ENCODE data around the gene KIF2C.

KIF2C gene

GRCh38 chr1:44784094-44785028 lies 44.7 kb downstream of the KIF2C start:
- peak overlapping the region; percentile 50 for H3K4me2 ChIP-seq (ENCODE audit: insufficient read depth, low read length, poor library complexity, severe bottlenecking)
- H3K23ac ChIP-seq (ENCODE audit: low read depth, low read length, poor library complexity): peak overlapping the region; percentile 71
- peak overlapping the region in 1 of 2 donors; percentile 69 for H3K4me3 ChIP-seq (ENCODE audit: low read length in 2 of 2)
- H2BK15ac ChIP-seq (ENCODE audit: low read length): peak overlapping the region; percentile 79
- no peak overlapping the region for H3K27ac ChIP-seq (replicated peaks; ENCODE audit: low read length)
- peak overlapping the region; percentile 93 for H2AK5ac ChIP-seq (ENCODE audit: low read depth, low read length)
- no peaks in the 10 kb centered on the region for H3K9me3 ChIP-seq (replicated peaks in 1 of 2; ENCODE audit: control insufficient read depth in 2 of 2, insufficient read depth in 1 of 2, low read depth in 1 of 2, low read length in 2 of 2)
- peak overlapping the region; percentile 6 for H2BK120ac ChIP-seq (ENCODE audit: low read depth, low read length)
- H3K79me1 ChIP-seq (ENCODE audit: low read depth, low read length): no peaks in the 10 kb centered on the region
- peaks cover 0 to 26% (median 3%) of the 10 kb centered on the region in 3 experiments for H3K27me3 ChIP-seq (ENCODE audit: control insufficient read depth in 3 of 3, insufficient read depth in 3 of 3, low read depth in 1 of 3, low read length in 3 of 3)
- no CpG with 5 or more reads among the region's 71 CpGs for WGBS, 2 donors (ENCODE audit: extremely low coverage in 2 of 2, insufficient read length in 2 of 2, insufficient replicate concordance in 1 of 2)
- no peak overlapping the region for H2BK5ac ChIP-seq (ENCODE audit: low read length)
- peak overlapping the region; percentile 98 for H3K18ac ChIP-seq (ENCODE audit: low read length)
- no peak for DNase-seq (ENCODE audit: low spot score)
- H3K14ac ChIP-seq (ENCODE audit: low read length): peak overlapping the region; percentile 73
- H3K36me3 ChIP-seq (replicated peaks in 1 of 2; ENCODE audit: control insufficient read depth in 2 of 2, insufficient read depth in 2 of 2, low read length in 2 of 2): peaks cover 8 to 20% of the 10 kb centered on the region in 2 donors
- H3K4ac ChIP-seq (ENCODE audit: low read length): peak overlapping the region; percentile 91
- peak overlapping the region; percentile 31 for H2AFZ ChIP-seq (ENCODE audit: low read length)
- peak overlapping the region; percentile 86 for H3K9ac ChIP-seq (ENCODE audit: low read depth, low read length, poor library complexity)
- H3K4me1 ChIP-seq (ENCODE audit: control insufficient read depth in 2 of 2, insufficient read depth in 1 of 2, low read depth in 1 of 2, low read length in 2 of 2): peaks cover 5 to 13% of the 10 kb centered on the region in 2 donors
- H4K8ac ChIP-seq (ENCODE audit: low read depth, low read length): peak overlapping the region; percentile 78
- peak overlapping the region; percentile 81 for H4K91ac ChIP-seq (ENCODE audit: low read depth, low read length, poor library complexity)
- peak overlapping the region; percentile 11 for H2BK12ac ChIP-seq (ENCODE audit: low read length)

- Histone ChIP-seq H3K4me2 (ENCODE audit: insufficient read depth, low read length, poor library complexity, severe bottlenecking) (no peak overlapping the region), H3K9me3 (replicated peaks in 1 of 2; ENCODE audit: control insufficient read depth in 2 of 2, insufficient read depth in 1 of 2, low read depth in 1 of 2, low read length in 2 of 2) (no peaks in the 10 kb centered on the region), H2AFZ (ENCODE audit: low read length) (peak overlapping the region; percentile 31), H3K79me1 (ENCODE audit: low read depth, low read length) (no peaks in the 10 kb centered on the region), H3K4me1 (ENCODE audit: control insufficient read depth in 2 of 2, insufficient read depth in 1 of 2, low read depth in 1 of 2, low read length in 2 of 2) (peaks cover 10 to 13% of the 10 kb centered on the region in 2 donors), H2BK12ac (ENCODE audit: low read length) (peak overlapping the region; percentile 11), H2BK5ac (ENCODE audit: low read length) (no peak overlapping the region), H4K8ac (ENCODE audit: low read depth, low read length) (no peak overlapping the region), H3K9ac (ENCODE audit: low read depth, low read length, poor library complexity) (no peak overlapping the region), H2BK120ac (ENCODE audit: low read depth, low read length) (no peak overlapping the region), H3K23ac (ENCODE audit: low read depth, low read length, poor library complexity) (no peak overlapping the region), H3K4me3 (ENCODE audit: low read length in 2 of 2) (no peak overlapping the region), H3K4ac (ENCODE audit: low read length) (no peak overlapping the region), H3K27ac (replicated peaks; ENCODE audit: low read length) (no peak overlapping the region), H3K27me3 (ENCODE audit: control insufficient read depth in 3 of 3, insufficient read depth in 3 of 3, low read depth in 1 of 3, low read length in 3 of 3) (peaks cover 0 to 26% (median 3%) of the 10 kb centered on the region in 3 experiments), H3K36me3 (replicated peaks in 1 of 2; ENCODE audit: control insufficient read depth in 2 of 2, insufficient read depth in 2 of 2, low read length in 2 of 2) (peaks cover 8 to 13% of the 10 kb centered on the region in 2 donors), H2BK15ac (ENCODE audit: low read length) (peak overlapping the region; percentile 29), H3K18ac (ENCODE audit: low read length) (no peak overlapping the region), H4K91ac (ENCODE audit: low read depth, low read length, poor library complexity) (no peak overlapping the region), H2AK5ac (ENCODE audit: low read depth, low read length) (peak overlapping the region; percentile 25), H3K14ac (ENCODE audit: low read length) (no peak overlapping the region)
- no CpG with 5 or more reads among the region's 6 CpGs for WGBS, 2 donors (ENCODE audit: extremely low coverage in 2 of 2, insufficient read length in 2 of 2, insufficient replicate concordance in 1 of 2)
- no peak for DNase-seq (ENCODE audit: low spot score)
Measured at GRCh38 chr1:44785029-44785380, 45.4 kb downstream of the KIF2C start.

GRCh38 chr1:44785501-44786137 lies 46.0 kb downstream of the KIF2C start:
- Histone ChIP-seq H3K14ac (ENCODE audit: low read length) (no peak overlapping the region), H3K27ac (replicated peaks; ENCODE audit: low read length) (no peak overlapping the region), H3K23ac (ENCODE audit: low read depth, low read length, poor library complexity) (no peak overlapping the region), H2AFZ (ENCODE audit: low read length) (peak overlapping the region; percentile 92), H3K18ac (ENCODE audit: low read length) (no peak overlapping the region), H3K4me3 (ENCODE audit: low read length in 2 of 2) (no peak overlapping the region), H3K27me3 (ENCODE audit: control insufficient read depth in 3 of 3, insufficient read depth in 3 of 3, low read depth in 1 of 3, low read length in 3 of 3) (peaks cover 0 to 26% (median 3%) of the 10 kb centered on the region in 3 experiments), H4K8ac (ENCODE audit: low read depth, low read length) (no peak overlapping the region), H2BK5ac (ENCODE audit: low read length) (no peak overlapping the region), H3K9ac (ENCODE audit: low read depth, low read length, poor library complexity) (no peak overlapping the region), H2BK120ac (ENCODE audit: low read depth, low read length) (no peak overlapping the region), H3K4ac (ENCODE audit: low read length) (no peak overlapping the region), H2AK5ac (ENCODE audit: low read depth, low read length) (no peak overlapping the region), H3K4me1 (ENCODE audit: control insufficient read depth in 2 of 2, insufficient read depth in 1 of 2, low read depth in 1 of 2, low read length in 2 of 2) (peaks cover 10 to 13% of the 10 kb centered on the region in 2 donors), H3K4me2 (ENCODE audit: insufficient read depth, low read length, poor library complexity, severe bottlenecking) (no peak overlapping the region), H2BK15ac (ENCODE audit: low read length) (peak overlapping the region; percentile 29), H4K91ac (ENCODE audit: low read depth, low read length, poor library complexity) (no peak overlapping the region), H3K79me1 (ENCODE audit: low read depth, low read length) (no peaks in the 10 kb centered on the region), H2BK12ac (ENCODE audit: low read length) (no peak overlapping the region), H3K9me3 (replicated peaks in 1 of 2; ENCODE audit: control insufficient read depth in 2 of 2, insufficient read depth in 1 of 2, low read depth in 1 of 2, low read length in 2 of 2) (no peaks in the 10 kb centered on the region), H3K36me3 (replicated peaks in 1 of 2; ENCODE audit: control insufficient read depth in 2 of 2, insufficient read depth in 2 of 2, low read length in 2 of 2) (peaks cover 7% of the 10 kb centered on the region in 2 donors)
- WGBS, 2 donors (ENCODE audit: extremely low coverage in 2 of 2, insufficient read length in 2 of 2, insufficient replicate concordance in 1 of 2): no CpG with 5 or more reads among the region's 11 CpGs
- no peak for DNase-seq (ENCODE audit: low spot score)

Data from neuronal stem cell (in vitro differentiated cells).